LoVo (cell line): ENCODE results near the gene CTSG.
"Not testable (repeated sequence)": the region's sequence is repeated elsewhere in the genome, so short reads cannot be mapped to it uniquely, and the experiment has no call there.

Source experiments
- DNase-seq: peaks from one replicate; pipeline ENCODE4 v3.0.0-alpha.2; 2016; ENCODE audit warnings: low spot score

CTSG gene

DNA sequence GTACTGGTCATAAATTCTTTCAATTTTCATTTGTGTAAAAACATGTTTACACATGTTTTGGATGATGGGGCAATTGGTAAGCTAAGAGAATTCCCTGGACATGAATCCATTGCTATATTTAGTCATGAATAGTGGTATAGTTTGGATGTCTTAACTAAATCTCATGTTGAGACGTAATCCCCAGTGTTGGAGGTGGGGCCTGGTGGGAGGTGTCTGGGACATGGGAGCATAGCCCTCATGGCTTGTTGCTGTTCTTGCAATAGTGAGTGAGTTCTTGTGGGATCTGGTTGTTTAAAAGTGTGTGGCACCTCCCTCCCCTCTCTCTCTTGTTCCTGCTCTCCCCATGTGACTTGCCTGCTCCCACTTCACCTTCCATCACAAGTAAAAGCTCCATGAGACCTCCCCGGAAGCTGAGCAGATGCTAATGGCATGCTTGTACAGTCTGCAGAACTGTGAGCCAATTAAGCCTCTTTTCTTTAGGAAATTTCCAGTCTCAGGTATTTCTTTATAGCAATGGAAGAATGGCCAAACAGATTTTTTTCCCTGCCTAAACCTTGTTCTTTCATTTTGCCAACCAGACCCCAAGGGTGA is 33.6 kb downstream of the CTSG start:
- no peak for DNase-seq

- no peak for DNase-seq
Observed at GRCh38 chr14:24535737-24536136, 40.3 kb downstream of the CTSG start.

DNA sequence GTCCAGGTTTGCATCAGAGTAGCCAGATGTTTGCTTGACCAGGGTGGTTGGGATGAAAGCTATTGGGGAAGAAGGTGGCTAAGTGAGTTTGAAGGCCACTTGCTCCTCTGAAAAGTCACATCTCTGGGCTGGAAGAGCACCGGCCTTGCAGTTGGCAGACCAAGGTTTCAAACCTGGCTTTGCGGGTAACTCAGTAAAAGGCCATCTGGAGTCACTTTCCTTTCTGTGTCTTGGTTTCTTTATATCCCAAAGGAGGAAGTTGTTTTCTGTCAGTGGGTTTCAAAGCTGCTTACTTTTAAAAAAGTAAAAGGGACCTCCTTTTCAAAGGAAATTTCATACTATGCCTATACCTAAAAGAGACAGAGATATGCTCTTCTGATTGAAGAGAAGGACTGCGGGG is 41.8 kb downstream of the CTSG start:
- no peak for DNase-seq

DNA sequence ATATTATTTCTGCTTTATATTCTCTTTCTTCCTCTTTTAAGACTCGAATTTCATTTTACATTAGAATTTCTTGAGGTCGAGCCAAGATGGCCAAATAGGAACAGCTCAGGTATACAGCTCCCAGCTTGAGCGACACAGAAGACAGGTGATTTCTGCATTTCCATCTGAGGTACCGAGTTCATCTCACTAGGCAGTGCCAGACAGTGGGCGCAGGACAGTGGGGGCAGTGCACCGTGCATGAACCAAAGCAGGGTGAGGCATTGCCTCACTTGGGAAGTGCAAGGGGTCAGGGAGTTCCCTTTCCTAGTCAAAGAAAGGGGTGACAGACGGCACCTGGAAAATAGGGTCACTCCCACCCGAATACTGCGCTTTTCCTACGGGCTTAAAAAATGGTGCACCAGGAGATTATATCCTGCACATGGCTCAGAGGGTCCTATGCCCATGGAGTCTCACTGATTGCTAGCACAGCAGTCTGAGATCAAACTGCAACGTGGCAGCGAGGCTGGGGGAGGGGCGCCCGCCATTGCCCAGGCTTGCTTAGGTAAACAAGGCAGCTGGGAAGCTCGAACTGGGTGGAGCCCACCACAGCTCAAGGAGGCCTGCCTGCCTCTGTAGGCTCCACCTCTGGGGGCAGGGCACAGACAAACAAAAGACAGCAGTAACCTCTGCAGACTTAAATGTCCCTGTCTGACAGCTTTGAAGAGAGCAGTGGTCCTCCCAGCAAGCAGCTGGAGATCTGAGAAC is 50.0 kb downstream of the CTSG start:
- DNase-seq, result not testable (repeated sequence)
